ENCODE data around the gene BTAF1. TPM values are rescaled to one million over a fixed set of nuclear protein-coding genes. Genes with fewer than 3 reads are reported as not detected.

Gene BTAF1
- total and polyA plus RNA-seq, 7 experiments from 2014 or later: 6.9 to 84.8 (median 72.6) TPM

GRCh38 chr10:92003258-92003657, 79.7 kb downstream of the BTAF1 start:
- peaks cover 0 to 5% (median 0%) of the 10 kb centered on the region in 3 experiments for H3K36me3 ChIP-seq (ENCODE audit: control insufficient read depth in 2 of 3, insufficient read depth in 3 of 3, low read length in 3 of 3)
- H3K4me1 ChIP-seq (ENCODE audit: control insufficient read depth in 2 of 2, insufficient read depth in 2 of 2, low read length in 2 of 2): no peaks in the 10 kb centered on the region
- H3K9me3 Mint-ChIP-seq: peaks cover 0 to 10% (median 0%) of the 10 kb centered on the region in 11 donors
- ChIA-PET POLR2A (no interaction called here), CTCF (no interaction called here)
- no peaks in the 10 kb centered on the region for H3K27me3 ChIP-seq (ENCODE audit: control insufficient read depth in 2 of 2, insufficient read depth in 2 of 2, low read length in 2 of 2)
- DNase-seq: no peak
- H3K27ac ChIP-seq (ENCODE audit: low read depth, low read length): no peak overlapping the region
- H3K4me3 Mint-ChIP-seq: no peak overlapping the region
- no peak overlapping the region for H3K27ac Mint-ChIP-seq
- H3K4me1 Mint-ChIP-seq: peaks cover 0 to 2% (median 0%) of the 10 kb centered on the region in 7 donors
- ATAC-seq: no peak
- no peak overlapping the region for H3K4me3 ChIP-seq (ENCODE audit: low read length)
- no peaks in the 10 kb centered on the region for H3K9me3 ChIP-seq (ENCODE audit: control insufficient read depth in 2 of 3, low read length in 3 of 3)
- H3K36me3 Mint-ChIP-seq: peaks cover 7 to 64% (median 48%) of the 10 kb centered on the region in 5 donors
- intact Hi-C loops (cut with micrococcal nuclease): no loop called here
- no peaks in the 10 kb centered on the region for H3K27me3 Mint-ChIP-seq

DNA sequence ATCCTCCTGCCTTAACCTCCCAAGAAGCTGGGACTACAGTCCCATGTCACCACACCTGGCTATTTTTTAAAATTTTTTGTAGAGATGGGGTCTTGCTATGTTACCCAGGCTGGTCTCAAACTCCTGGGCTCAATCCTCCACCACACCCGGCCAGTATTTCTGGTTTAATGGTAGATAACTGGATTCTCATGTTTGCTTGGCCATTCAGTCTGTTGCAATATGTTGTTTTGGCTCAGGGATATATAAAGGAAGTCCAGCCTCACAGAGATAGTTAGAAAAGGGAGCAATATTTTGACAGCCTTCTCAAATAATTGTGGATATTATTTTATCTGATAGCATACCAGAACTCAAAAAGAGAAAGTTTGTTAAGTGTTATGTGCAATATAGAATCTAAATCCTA, 82.4 kb downstream of the BTAF1 start:
- intact Hi-C loops (cut with micrococcal nuclease): no loop called here
- H3K4me3 ChIP-seq (ENCODE audit: low read length): no peak overlapping the region
- Mint-ChIP-seq H3K27me3 (no peaks in the 10 kb centered on the region), H3K27ac (peak overlapping the region in 1 of 9 donors; percentile 21), H3K36me3 (peaks cover 12 to 56% (median 50%) of the 10 kb centered on the region in 5 donors), H3K4me1 (peaks cover 0 to 17% (median 5%) of the 10 kb centered on the region in 7 donors), H3K4me3 (no peak overlapping the region), H3K9me3 (peaks cover 0 to 6% (median 0%) of the 10 kb centered on the region in 11 donors)
- no peak for ATAC-seq
- no peaks in the 10 kb centered on the region for H3K27me3 ChIP-seq (ENCODE audit: control insufficient read depth in 2 of 2, insufficient read depth in 2 of 2, low read length in 2 of 2)
- POLR2A ChIA-PET: no interaction called here
- H3K27ac ChIP-seq (ENCODE audit: low read depth, low read length): no peak overlapping the region
- H3K4me1 ChIP-seq (ENCODE audit: control insufficient read depth in 2 of 2, insufficient read depth in 2 of 2, low read length in 2 of 2): peaks cover 0 to 4% of the 10 kb centered on the region in 2 donors
- CTCF ChIA-PET: no interaction called here
- H3K9me3 ChIP-seq (ENCODE audit: control insufficient read depth in 2 of 3, low read length in 3 of 3): no peaks in the 10 kb centered on the region
- DNase-seq: no peak
- peaks cover 0 to 23% (median 0%) of the 10 kb centered on the region in 3 experiments for H3K36me3 ChIP-seq (ENCODE audit: control insufficient read depth in 2 of 3, insufficient read depth in 3 of 3, low read length in 3 of 3)

DNA sequence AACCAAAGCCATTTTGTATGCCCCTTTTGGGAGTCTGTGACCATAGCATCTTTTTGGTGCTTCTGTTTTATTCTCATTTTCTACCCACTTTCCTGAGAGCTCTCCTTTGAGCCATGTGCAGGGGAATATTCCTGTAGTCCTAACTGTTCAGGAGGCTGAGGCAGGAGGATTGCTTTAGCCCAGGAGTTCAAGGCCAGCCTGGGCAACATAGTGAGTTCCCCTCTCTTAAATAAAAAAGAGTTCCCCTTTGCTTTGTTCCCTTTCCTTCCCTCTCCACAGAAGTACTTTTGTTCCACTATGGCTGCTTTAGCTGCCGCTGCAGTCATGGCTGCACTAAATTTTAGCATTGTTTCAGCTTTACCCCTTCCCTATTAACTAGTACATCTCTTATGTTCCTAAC, 85.9 kb downstream of the BTAF1 start:
- no peaks in the 10 kb centered on the region for H3K27me3 ChIP-seq (ENCODE audit: control insufficient read depth in 2 of 2, insufficient read depth in 2 of 2, low read length in 2 of 2)
- H3K4me3 ChIP-seq (ENCODE audit: low read length): no peak overlapping the region
- Mint-ChIP-seq H3K27me3 (no peaks in the 10 kb centered on the region), H3K36me3 (peaks cover 9 to 50% (median 44%) of the 10 kb centered on the region in 5 donors), H3K4me1 (peaks cover 0 to 19% (median 5%) of the 10 kb centered on the region in 7 donors), H3K9me3 (no peaks in the 10 kb centered on the region), H3K4me3 (no peak overlapping the region), H3K27ac (no peak overlapping the region)
- no peak for DNase-seq
- H3K4me1 ChIP-seq (ENCODE audit: control insufficient read depth in 2 of 2, insufficient read depth in 2 of 2, low read length in 2 of 2): peaks cover 0 to 4% of the 10 kb centered on the region in 2 donors
- ChIA-PET POLR2A (no interaction called here), CTCF (no interaction called here)
- intact Hi-C loops (cut with micrococcal nuclease): no loop called here
- peaks cover 0 to 32% (median 9%) of the 10 kb centered on the region in 3 experiments for H3K36me3 ChIP-seq (ENCODE audit: control insufficient read depth in 2 of 3, insufficient read depth in 3 of 3, low read length in 3 of 3)
- H3K27ac ChIP-seq (ENCODE audit: low read depth, low read length): no peak overlapping the region
- H3K9me3 ChIP-seq (ENCODE audit: control insufficient read depth in 2 of 3, low read length in 3 of 3): no peaks in the 10 kb centered on the region
- ATAC-seq: no peak

DNA sequence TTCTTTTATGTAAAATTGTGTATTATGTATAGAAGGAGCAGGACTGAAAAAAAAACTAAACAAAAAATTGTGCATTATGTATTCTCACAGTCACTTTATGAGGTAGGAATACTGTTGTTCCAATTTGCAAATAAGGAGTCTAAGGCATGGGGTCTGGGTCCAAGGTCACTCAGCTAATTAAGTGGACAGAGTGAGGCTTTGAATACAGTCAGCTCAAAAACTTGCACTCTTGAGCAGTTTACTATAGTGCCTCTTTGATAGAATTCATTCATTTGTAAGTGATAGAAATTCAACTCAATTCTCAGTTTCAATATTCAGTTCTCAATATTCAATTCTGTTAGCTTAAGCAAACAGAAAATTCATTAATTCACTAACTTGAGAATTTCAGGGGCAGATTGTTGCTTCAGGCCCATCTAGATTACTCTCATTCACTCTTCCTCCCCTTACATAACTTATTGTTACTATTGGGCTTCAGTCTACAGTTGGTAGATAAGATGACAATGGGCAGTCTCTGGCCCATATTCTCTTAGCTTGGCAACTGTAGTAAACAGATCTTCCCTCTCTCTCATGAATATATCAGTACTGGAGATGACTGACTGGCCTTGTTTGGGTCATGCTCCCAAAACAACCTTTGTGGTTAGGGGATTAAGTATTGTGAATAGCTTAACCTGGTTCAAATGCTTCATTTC, 86.6 kb downstream of the BTAF1 start:
- intact Hi-C loops (cut with micrococcal nuclease): no loop called here
- Histone ChIP-seq H3K4me1 (ENCODE audit: control insufficient read depth in 2 of 2, insufficient read depth in 2 of 2, low read length in 2 of 2) (peaks cover 0 to 4% of the 10 kb centered on the region in 2 donors), H3K27me3 (ENCODE audit: control insufficient read depth in 2 of 2, insufficient read depth in 2 of 2, low read length in 2 of 2) (no peaks in the 10 kb centered on the region), H3K27ac (ENCODE audit: low read depth, low read length) (no peak overlapping the region), H3K4me3 (ENCODE audit: low read length) (no peak overlapping the region), H3K36me3 (ENCODE audit: control insufficient read depth in 2 of 3, insufficient read depth in 3 of 3, low read length in 3 of 3) (peaks cover 0 to 40% (median 15%) of the 10 kb centered on the region in 3 experiments), H3K9me3 (ENCODE audit: control insufficient read depth in 2 of 3, low read length in 3 of 3) (no peaks in the 10 kb centered on the region)
- DNase-seq (no peak), ATAC-seq (no peak)
- POLR2A ChIA-PET: no interaction called here
- Mint-ChIP-seq H3K27me3 (no peaks in the 10 kb centered on the region), H3K27ac (peak overlapping the region in 2 of 9 donors; percentile 14 to 49), H3K9me3 (no peaks in the 10 kb centered on the region), H3K36me3 (peaks cover 9 to 44% (median 38%) of the 10 kb centered on the region in 5 donors), H3K4me1 (peaks cover 0 to 19% (median 5%) of the 10 kb centered on the region in 7 donors), H3K4me3 (no peak overlapping the region)
- CTCF ChIA-PET: interaction anchor here (0.7 kb wide), 1 partner anchor 40 kb away, joined by 3 read pairs; no protein-coding TSS in a partner anchor

GRCh38 chr10:92011560-92012214, 88.1 kb downstream of the BTAF1 start:
- no peaks in the 10 kb centered on the region for H3K27me3 Mint-ChIP-seq
- peaks cover 9 to 47% (median 42%) of the 10 kb centered on the region in 5 donors for H3K36me3 Mint-ChIP-seq
- H3K4me1 Mint-ChIP-seq: peaks cover 0 to 19% (median 5%) of the 10 kb centered on the region in 7 donors
- Histone ChIP-seq H3K27ac (ENCODE audit: low read depth, low read length) (no peak overlapping the region), H3K4me3 (ENCODE audit: low read length) (no peak overlapping the region), H3K4me1 (ENCODE audit: control insufficient read depth in 2 of 2, insufficient read depth in 2 of 2, low read length in 2 of 2) (peaks cover 0 to 4% of the 10 kb centered on the region in 2 donors), H3K36me3 (ENCODE audit: control insufficient read depth in 2 of 3, insufficient read depth in 3 of 3, low read length in 3 of 3) (peaks cover 0 to 51% (median 23%) of the 10 kb centered on the region in 3 experiments), H3K27me3 (ENCODE audit: control insufficient read depth in 2 of 2, insufficient read depth in 2 of 2, low read length in 2 of 2) (no peaks in the 10 kb centered on the region), H3K9me3 (ENCODE audit: control insufficient read depth in 2 of 3, low read length in 3 of 3) (no peaks in the 10 kb centered on the region)
- DNase-seq: no peak
- intact Hi-C loops (cut with micrococcal nuclease): no loop called here
- ChIA-PET POLR2A (no interaction called here), CTCF (no interaction called here)
- ATAC-seq: no peak
- H3K9me3 Mint-ChIP-seq: no peaks in the 10 kb centered on the region
- no peak overlapping the region for H3K4me3 Mint-ChIP-seq
- no peak overlapping the region for H3K27ac Mint-ChIP-seq

DNA sequence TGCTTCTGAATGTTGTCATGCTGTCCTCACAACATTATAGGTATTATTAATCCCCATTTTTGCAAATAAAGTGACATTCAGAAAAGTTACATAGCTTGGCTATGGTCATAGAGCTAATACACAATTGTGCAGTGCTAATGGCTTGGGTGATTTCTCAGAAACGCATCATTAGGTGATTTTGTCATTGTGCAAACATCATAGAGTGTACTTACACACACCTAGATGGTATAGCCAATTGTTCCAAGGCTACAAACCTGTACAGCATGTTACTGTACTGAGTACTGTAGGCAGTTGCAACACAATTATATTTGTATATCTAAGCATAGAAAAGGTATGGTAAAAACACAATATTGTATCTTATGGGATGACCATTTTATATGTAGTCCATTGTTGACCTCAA, 91.0 kb downstream of the BTAF1 start:
- H3K27me3 ChIP-seq (ENCODE audit: control insufficient read depth in 2 of 2, insufficient read depth in 2 of 2, low read length in 2 of 2): no peaks in the 10 kb centered on the region
- peaks cover 0 to 66% (median 34%) of the 10 kb centered on the region in 3 experiments for H3K36me3 ChIP-seq (ENCODE audit: control insufficient read depth in 2 of 3, insufficient read depth in 3 of 3, low read length in 3 of 3)
- no peaks in the 10 kb centered on the region for H3K4me1 ChIP-seq (ENCODE audit: control insufficient read depth in 2 of 2, insufficient read depth in 2 of 2, low read length in 2 of 2)
- no peaks in the 10 kb centered on the region for H3K9me3 ChIP-seq (ENCODE audit: control insufficient read depth in 2 of 3, low read length in 3 of 3)
- Mint-ChIP-seq H3K36me3 (peaks cover 8 to 61% (median 49%) of the 10 kb centered on the region in 5 donors), H3K27me3 (no peaks in the 10 kb centered on the region), H3K4me1 (peaks cover 0 to 11% (median 0%) of the 10 kb centered on the region in 7 donors), H3K9me3 (no peaks in the 10 kb centered on the region), H3K4me3 (no peak overlapping the region), H3K27ac (no peak overlapping the region)
- DNase-seq: no peak
- ChIA-PET CTCF (no interaction called here), POLR2A (no interaction called here)
- H3K27ac ChIP-seq (ENCODE audit: low read depth, low read length): no peak overlapping the region
- H3K4me3 ChIP-seq (ENCODE audit: low read length): no peak overlapping the region
- ATAC-seq: no peak
- intact Hi-C loops (cut with micrococcal nuclease): no loop called here
